HK-2 (cell line): ENCODE results near the gene GHR.

Experiments used
- DNase-seq: peaks from one replicate; pipeline ENCODE4 v3.0.0-alpha.2; 2018; ENCODE audit not compliant: unreplicated experiment

GHR gene

DNA sequence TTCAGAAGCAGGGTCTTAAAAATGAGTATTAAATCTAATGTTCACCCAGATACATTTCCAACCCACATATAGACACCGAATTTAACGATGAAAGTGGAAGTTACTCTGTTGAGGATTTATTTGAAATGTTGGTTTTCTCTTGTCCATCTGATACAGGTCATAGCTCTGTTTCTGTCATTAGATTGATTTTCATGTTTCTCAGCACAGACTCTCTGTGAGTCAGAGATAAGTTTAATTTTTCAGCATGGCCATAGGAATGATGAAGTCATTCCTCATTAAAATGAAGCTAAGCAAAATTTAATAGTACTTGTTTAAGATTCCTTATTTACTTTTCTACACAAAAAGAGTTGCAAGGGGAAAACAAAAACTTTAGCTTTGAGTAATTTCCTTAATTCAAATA is 38.8 kb downstream of the GHR start:
- DNase-seq, result no peak

DNA sequence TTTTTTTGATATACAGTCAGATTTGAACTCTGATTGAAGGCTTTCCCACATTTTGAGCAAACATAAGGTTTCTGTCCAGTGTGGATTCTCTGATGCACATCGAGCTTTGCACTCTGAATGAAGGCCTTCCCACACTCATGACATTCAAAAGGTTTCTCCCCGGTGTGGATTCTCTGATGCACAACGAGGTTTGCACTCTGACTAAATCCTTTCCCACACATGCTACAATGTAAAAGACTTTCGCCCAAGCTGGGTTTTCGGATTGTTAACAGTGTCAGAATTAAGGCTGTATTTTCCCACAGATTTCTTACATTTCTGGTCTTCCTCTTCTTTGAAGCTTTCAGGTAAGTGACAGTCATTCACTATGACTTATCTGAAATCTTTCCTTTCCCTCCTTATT is 44.3 kb downstream of the GHR start:
- no peak for DNase-seq

DNA sequence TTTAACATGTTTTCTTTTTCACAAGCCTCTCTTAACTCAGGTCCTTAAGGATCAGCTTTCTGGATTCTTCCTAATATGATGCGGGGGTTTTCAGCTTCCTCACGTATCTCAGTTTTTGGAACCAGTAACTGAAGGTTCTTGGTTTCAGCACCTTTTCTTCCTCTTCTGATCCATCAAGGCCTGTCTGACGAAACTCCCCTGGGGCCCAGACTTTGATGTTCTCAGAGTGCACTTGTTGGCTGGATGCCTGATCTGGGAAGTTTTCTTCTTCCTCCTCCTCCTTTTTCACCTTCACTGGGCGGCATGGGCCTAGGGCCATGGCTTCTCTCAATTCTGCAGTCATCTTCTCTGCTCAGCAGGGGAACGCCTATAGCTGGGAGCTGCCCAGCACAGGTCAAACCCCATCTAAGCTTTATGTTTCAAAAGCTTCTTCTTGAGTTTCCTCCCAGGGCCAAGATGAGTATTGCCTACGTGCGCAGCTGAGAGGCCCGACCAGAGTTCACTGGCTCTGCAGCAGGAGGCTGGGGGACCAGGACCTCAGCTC is 44.8 kb downstream of the GHR start:
- no peak for DNase-seq

DNA sequence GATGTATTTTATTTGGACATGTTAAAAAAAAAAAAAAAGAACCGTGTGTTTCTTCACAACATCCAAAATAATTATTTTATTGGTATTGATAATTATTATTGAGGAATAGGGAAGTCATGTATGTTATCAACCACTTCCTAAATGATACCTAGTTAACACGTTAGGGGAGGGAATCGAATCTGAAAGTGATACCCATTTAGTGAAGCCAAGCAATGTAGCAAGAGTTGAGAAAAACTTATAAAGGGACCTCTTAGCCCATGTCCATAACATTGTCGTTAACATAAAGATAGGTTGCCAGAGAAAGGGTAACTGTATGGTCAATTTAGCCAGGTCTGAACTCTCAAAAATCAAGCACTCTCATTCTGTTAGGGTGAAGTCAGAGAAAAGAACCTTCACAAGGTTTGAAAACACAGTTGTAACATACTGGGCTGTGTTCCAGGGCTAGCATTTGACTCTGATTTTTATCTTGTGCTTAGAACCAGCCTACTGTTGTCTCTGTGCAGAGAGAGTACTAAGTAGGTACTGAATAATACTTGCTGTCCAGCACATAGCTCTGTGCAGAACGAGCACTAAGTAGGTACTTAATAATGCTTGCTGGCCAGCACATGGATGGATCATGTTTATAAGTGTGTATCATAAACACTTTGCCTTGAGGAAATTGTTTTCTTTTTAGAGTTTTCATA is 60.4 kb downstream of the GHR start:
- DNase-seq, result no peak

DNA sequence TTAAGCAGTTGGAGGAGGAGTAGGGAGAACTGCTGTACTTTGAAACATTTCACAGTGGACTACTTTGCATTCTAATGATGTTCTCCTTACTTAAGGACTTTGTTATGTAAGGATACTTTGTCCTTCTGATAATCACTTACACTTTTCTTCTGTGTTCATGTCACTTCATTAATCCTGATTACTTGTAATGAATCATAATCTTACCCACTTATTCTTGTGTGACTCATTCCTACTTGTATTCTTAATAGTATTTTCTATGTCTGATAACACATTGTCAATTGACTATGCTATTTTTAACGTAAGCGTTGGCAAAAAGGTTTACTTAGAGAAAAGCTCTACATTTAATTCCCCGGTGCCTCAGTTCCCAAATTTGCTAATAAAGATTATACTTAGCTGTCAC is 63.8 kb downstream of the GHR start:
- no peak for DNase-seq

DNA sequence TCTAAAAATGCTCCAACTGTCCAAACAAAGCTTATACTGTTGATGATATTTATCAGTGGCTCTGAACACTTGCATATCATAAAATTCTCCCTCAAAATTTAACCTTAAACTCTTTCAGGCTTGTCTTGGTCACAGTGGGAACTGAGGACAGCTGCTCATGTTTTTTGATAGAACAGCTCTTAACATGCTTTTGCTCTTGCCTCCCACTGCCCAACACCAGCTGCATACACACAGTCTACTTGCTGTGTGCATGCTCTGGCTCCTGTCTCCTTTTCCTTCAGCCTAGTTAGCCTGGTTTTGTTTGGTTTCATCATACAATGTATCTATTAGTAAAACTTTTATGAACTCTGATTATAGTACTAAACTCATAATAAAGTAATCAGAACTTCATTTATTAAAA is 64.6 kb downstream of the GHR start:
- DNase-seq, result no peak

DNA sequence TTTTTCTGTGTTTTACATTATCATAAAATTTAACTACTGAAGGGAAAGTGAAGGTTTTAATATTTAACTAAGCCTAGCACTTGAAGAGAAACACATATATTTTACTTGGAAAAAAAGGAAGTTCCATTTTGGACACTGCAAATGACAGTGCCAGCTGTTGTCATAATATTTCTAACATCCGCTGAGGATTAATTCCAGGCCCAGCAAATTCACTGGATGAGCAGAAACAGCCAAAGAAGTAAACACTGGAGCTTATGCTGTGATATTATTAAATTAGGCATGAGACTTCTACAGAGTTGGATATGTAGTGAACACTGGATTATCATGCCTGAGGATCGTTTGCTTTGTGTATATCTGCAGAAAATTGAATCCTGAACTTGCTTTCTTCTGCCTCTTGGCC is 67.6 kb downstream of the GHR start:
- no peak for DNase-seq

DNA sequence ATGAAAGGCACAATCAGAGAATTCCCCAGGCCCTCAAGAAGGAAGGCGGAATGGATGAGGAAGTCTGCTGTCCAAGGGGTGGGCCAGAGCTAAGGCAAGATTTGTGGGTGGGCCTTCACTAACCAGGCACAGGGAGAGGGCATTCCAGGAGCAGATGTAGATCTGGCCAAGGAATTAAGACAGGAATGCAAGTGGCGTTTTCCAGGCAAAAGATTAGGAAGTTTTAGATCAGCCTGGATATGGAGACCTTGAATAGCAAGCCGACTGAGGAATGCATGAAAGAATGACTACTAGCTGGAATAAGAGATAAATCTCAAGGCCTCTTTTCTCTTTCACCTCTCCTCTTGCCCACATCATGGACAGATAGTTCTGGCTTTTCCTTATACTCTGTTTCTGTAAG is 68.5 kb downstream of the GHR start:
- no peak for DNase-seq

DNA sequence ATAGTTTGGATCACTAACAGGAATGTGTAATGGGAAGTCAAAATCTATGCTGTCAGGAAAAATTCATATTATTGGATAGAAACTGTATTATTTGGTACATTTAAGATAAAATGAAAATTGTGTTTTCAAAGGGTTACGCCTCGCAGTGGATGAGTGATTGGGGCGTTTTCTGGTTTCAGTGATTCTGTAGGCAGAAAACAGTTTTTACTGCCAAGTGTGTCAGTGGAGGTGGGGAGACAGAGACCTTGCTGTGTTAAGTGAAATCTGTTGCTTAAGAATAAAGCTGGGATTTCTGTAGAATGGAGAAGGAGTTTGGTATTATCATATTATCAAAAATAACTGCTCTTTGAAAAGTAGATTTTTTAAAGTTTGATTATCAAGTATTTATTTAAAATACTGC is 69.7 kb downstream of the GHR start:
- no peak for DNase-seq

DNA sequence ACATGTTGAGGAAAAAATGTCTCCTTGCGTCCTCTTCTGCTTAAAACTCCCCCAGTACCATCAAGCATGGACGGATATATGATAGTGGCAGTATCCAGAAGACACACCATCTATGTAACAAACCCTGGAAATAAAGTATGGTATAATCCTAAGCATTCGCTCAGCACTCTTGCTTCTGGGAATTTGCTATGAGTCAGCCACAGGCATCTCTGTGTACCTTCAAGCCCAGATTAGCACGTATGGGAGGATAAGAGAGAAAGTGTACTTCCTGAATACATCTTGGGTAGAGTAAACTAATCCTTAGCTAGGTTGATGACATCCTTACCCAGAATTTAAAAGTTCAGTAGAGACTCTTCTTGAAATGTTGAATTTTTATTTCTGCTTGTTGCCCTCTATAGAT is 71.2 kb downstream of the GHR start:
- DNase-seq, result no peak

DNA sequence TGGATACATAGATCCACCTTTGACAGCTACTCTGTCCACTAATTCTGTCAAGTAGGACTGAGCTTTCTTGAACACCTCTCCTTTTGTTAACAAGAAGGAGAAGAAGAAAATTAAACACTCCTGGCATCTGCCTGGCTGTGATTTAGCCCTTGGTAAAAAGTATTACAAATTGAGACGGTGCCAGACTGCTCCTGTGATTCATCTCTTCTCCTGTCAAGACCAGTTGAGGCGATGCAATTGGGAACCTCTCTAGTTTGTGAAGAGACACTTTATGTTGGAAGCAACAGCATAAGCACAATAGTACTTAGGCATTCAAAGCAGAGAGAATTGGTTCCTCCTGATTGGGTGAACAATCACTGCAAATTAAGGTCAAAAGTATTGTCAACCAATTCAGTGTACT is 72.7 kb downstream of the GHR start:
- no peak for DNase-seq

DNA sequence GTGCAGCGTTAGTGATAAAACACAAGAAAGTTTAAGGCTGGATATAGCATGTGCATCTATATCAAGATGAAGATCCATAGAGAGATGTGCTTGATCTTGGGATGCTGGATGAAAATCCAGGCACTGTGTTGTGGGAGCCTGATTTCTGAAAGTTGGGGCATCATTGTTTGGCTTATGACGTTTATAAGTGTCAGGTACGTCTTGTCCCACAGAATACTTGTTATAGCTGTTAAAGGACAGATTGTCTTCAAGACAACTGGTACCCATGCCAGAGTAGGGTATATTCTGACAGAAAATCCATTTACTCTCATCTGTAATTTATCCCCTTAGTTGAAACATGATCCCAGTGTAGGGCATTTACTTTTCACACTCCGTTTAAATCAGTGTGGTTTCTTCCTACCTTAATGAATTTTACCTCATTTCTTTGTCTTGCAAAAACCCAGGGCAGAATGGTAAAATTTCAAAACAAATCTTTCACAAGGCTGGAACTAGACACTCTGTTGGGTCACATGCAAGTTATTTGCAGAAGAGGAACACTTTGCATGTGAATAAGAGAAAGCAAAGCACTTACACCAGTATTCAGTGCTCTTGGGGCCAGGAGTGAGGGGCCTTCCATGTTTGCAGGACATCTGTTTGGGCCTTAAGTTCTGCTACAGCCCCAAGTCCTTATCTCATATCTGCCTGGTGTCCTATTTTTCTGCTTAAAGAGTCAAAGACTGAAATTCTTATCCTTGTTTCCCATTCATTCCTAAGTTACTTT is 73.3 kb downstream of the GHR start:
- no peak for DNase-seq

DNA sequence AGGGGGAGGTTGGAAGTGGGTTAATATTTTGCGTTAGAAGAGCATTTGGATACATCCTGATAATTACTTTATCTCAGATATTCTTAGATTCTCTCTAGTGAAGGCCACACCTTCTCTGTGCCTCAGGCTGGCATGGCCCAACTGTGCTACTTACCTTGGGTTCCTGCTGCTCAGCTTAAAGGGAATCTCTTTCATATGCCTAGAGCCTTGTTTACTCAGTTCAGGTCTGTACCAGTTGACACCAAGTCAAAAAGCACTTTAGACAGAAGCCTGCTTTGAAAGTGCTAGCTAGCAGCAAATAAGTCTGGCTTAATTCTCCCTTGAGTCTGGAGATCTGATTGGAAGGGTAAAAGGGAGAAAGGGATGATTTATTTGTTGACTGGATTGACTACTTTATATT is 74.8 kb downstream of the GHR start:
- no peak for DNase-seq

DNA sequence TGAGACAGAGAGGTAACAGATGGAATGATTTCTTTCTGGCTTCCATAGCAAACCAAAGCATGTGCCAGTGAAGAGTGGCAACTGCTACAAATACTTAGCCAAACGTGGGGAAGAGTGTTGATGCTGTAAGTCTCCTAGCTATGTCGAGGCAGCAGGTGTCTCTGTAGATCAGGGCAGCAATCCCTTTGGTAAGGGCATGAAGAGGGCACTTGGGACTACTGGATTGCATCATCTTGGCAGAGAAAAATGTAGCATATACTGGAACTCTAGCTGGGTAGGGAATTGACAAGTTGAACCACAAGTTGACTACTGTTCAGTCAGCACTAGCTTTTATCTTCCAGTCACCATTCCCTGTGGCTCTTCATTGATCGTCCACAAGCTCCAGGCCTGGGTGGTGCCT is 75.8 kb downstream of the GHR start:
- no peak for DNase-seq

DNA sequence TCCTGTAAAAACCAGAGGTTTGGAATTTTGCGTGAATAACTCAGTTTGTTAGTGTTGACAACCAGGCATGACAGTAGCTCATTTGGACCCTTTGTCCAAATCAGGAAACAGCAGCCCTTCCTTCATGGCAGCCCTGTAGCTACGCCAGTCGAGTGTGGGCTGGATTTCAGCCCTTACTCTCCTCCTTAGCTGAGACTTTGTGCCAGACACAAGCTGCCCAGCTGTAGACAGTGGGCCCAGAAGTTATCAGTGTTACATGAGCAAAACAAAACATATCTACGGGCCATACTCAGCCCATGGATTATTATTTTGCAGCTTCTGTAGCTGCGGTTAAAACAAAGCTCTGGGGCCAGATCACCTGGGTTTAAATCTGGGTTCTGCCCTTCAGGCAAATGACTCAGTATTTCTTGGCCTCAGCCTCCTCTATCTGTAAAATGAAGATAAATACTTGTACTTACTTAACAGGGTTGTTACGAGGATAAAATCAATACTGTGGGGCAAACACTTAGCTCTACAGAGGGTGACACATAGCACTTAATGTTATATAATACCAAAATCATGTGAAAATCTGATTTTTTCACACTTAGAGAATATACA is 76.9 kb downstream of the GHR start:
- no peak for DNase-seq

DNA sequence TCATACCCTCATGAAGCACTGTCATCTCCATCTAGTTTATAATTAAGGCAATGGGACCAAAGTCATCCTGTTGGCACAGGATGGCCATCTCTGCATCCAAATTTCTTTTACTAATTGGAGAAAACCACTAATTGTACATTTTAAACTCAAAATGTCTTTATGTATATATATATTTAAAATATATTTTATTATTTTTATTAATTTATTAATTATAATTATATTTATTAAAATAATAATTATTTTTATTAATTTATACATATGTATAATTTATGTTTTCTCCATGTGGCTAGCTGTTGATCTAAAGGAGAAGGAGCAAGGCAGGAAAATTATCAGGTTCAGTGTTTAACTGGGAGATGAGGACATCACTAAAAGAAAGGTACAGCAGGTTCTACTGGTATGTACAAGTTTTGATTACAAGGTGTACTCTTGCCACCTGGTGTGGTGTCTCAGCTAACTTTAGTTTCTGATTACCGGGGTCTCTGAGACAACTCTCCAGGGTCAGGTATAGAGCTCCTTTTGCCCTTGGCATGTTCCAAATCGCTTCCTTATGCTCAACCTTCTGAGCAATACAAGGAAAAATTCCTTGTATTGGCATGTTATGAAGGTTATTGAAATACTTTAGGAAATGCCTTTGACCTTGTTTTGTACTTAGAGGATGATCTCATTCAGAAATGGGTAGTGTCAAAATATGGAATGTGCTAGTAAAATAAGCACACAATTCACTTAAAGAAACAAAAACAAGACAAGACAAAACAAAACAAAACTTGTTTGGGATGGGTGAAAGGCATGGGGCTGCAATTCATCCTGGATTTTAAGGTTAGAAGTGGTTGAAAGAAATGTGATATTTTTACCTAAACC is 79.6 kb downstream of the GHR start:
- no peak for DNase-seq

DNA sequence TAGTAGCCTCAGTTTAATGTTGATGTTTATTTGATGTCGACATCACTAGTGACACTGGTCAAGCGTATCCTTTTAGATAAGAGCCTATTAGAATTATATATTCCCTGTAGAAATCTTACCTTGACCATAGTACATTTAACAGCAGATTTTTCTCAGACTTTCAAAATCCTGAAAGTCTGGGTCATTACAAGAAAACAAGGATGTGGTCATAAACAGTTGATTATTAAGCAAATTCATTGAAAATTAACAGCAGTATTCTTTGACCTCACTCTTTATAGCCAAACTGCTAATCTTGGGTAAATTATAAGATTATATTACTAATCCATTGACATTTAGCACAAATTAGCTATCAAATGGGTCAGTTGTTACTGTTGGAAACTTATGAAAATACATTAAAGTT is 83.4 kb downstream of the GHR start:
- no peak for DNase-seq

DNA sequence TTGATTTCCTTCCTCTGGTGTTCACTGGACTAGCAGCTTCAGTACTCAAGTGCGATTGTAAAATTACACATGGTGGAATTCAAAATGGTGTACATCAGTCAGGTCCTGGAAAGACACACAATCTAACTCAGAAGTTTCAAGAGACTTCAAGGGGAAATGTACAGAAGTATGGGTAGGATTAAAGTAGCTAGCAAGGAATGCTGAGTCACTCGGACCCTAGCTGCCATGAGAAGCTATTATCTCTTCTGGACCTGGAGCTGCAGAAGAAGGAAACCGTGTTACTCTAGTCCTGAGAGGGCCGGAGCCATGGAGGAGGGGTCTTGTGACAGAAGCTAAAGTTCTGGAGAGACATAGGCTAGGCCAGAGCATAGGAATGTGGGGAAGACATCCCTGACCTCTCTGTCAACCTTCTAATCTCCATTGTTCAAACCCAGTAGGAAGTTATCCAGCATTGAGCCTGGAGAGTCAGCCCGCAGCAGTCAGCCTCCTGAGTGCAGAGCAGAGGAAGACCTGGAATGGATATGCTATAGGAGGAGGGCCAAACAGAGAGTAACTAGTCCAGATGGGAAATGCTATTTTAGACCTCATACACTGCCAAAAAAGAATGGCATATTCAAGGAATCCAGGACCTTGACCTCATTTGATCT is 84.3 kb downstream of the GHR start:
- DNase-seq, result no peak

DNA sequence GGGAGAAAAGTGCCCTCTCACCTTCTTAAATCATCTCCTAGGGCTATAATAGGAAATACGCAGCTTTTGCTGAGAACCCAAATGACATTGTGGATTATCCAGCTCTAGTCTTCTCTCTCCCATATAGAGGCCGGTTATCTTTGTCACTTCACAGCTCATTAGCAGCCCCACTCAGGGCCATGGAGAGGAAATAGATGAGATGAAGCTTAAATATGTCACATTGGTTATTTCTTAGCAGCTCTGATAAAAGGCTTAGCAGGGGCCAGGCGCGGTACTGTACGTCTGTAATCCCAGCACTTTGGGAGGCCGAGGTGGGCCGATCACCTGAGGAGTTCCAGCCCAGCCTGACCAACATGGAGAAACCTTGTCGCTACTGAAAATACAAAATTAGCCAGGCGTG is 90.0 kb downstream of the GHR start:
- DNase-seq, result no peak

DNA sequence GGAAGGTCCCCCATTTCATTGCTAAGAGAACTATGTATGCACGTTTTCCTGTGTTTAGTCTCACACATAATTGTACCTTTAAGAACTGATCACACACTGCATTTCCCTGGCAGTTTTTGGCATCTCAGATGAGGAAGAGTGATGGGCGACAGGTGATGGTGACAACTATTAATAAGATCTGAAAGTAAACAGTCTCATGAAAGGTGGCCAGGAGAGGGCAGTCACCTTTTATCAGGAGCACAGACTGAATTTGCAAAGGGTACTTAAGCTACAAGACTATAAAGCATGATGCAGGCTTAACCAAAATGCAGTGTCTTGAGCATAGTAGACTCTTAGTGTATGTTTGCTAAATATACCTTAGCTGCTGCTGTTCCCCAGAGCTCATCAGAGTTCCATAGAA is 91.5 kb downstream of the GHR start:
- no peak for DNase-seq

DNA sequence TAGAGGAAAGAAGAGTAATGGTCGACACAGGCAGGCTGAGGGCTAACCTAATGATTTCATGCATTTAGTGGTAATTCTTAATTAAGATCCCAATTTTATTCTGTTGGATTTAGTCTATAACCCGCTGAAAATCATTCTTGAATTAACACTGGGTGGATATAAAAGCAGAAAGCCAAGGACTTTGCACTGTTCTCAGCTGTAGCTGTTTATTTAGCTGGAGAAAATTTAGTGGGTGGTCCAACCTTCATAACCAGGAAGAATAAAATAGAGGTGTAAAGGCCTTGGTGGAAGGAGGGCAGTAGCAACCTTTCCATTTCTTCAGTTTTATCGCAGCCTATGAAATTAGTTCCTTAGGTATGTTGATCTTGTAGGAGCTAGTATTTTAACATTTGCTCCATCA is 92.3 kb downstream of the GHR start:
- no peak for DNase-seq
